Measurements from ENCODE around the gene APOL1.

DNA sequence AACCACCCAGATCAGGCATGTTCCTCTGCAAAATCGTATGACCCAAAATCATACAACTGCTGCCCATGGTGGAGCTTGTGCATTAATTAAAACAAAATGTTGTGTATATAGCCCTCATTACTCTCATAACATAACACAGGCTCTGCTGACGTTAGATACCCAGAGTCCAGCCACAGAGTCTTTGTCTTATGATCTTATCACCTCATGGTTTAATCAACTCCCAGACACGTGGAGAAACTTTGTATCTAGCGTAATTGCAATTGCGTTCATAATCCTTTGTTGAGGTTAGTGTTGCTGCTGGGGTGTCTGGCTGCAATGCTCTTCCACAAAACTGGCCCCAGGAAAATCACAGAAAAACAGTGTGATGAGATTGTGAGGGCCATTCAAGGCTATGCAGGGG is 5.0 kb upstream of the APOL1 start:
- TF ChIP-seq, protein P1, sequence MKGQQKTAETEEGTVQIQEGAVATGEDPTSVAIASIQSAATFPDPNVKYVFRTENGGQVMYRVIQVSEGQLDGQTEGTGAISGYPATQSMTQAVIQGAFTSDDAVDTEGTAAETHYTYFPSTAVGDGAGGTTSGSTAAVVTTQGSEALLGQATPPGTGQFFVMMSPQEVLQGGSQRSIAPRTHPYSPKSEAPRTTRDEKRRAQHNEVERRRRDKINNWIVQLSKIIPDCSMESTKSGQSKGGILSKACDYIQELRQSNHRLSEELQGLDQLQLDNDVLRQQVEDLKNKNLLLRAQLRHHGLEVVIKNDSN (IDR thresholded peaks at IDR 0.05): no peak
- TF ChIP-seq RAD21 (IDR thresholded peaks at IDR 0.05; ENCODE audit: low read depth): no peak
- TF ChIP-seq, protein P2, sequence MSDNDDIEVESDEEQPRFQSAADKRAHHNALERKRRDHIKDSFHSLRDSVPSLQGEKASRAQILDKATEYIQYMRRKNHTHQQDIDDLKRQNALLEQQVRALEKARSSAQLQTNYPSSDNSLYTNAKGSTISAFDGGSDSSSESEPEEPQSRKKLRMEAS (IDR thresholded peaks at IDR 0.05): no peak
- no peak for TF ChIP-seq EP300 (IDR thresholded peaks at IDR 0.05; ENCODE audit: borderline replicate concordance)
- TF ChIP-seq, protein P3, sequence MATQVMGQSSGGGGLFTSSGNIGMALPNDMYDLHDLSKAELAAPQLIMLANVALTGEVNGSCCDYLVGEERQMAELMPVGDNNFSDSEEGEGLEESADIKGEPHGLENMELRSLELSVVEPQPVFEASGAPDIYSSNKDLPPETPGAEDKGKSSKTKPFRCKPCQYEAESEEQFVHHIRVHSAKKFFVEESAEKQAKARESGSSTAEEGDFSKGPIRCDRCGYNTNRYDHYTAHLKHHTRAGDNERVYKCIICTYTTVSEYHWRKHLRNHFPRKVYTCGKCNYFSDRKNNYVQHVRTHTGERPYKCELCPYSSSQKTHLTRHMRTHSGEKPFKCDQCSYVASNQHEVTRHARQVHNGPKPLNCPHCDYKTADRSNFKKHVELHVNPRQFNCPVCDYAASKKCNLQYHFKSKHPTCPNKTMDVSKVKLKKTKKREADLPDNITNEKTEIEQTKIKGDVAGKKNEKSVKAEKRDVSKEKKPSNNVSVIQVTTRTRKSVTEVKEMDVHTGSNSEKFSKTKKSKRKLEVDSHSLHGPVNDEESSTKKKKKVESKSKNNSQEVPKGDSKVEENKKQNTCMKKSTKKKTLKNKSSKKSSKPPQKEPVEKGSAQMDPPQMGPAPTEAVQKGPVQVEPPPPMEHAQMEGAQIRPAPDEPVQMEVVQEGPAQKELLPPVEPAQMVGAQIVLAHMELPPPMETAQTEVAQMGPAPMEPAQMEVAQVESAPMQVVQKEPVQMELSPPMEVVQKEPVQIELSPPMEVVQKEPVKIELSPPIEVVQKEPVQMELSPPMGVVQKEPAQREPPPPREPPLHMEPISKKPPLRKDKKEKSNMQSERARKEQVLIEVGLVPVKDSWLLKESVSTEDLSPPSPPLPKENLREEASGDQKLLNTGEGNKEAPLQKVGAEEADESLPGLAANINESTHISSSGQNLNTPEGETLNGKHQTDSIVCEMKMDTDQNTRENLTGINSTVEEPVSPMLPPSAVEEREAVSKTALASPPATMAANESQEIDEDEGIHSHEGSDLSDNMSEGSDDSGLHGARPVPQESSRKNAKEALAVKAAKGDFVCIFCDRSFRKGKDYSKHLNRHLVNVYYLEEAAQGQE (IDR thresholded peaks at IDR 0.05; ENCODE audit: low read depth): no peak
- TF ChIP-seq CEBPB (IDR thresholded peaks at IDR 0.05): no peak
- TF ChIP-seq YY1 (IDR thresholded peaks at IDR 0.05; ENCODE audit: low read depth): no peak
- no peak for TF ChIP-seq ZBTB7A (IDR thresholded peaks at IDR 0.05; ENCODE audit: low read depth)
- no peak for TF ChIP-seq TAF1 (IDR thresholded peaks at IDR 0.05; ENCODE audit: low read depth)
- TF ChIP-seq FOXM1 (IDR thresholded peaks at IDR 0.05; ENCODE audit: borderline replicate concordance, low read depth): no peak
- no peak for TF ChIP-seq CREB1 (IDR thresholded peaks at IDR 0.05; ENCODE audit: low read depth)

Data from Ishikawa (cell line).